Measurements from ENCODE around the gene REEP5.

The REEP5 gene

DNA sequence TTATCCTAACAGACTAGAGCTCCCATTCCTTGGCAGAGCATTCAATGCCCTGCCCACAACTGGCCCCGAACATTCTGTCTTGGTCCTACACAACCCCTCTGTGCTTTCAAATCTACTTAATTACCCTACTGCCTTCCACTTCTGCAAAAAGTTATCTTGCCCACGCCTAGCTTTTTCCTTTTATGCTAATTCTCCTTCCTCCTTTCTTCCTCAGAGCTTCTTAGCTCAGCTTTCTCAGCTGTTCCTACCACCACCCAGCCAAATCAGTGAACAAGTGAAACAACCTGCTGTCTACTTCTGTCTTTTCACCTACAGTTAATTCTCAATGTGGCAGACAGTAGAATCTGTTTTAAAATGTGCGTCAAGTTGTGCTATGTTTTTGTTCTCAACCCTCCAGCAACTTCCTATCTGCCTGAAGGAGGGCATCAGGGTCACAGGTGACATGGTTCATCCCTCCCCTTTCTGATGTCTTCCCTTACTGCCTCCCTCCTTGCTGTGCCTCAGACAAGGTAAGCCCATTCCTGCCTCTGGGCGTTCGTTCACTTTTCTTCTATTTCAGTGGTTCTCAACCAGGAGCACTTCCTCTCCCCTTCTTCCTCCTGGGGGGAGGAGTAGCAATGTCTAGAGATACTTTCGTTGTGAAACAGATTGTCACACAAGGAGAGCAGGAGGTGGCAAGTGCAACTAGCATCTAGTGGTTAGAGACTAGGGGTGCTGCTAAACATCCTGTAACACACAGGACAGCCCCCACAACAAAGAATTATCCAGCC lies 1.3 kb upstream of the REEP5 start:
- no peak overlapping the region for H3K4me3 ChIP-seq (ENCODE audit: low read depth, low read length)
- peaks cover 16% of the 10 kb centered on the region for H3K36me3 ChIP-seq
- no peaks in the 10 kb centered on the region for H3K9me3 ChIP-seq
- DNase-seq: no peak
- no peaks in the 10 kb centered on the region; the same call in 1 of the 2 replicates for H3K4me1 ChIP-seq
- TF ChIP-seq, protein P1, sequence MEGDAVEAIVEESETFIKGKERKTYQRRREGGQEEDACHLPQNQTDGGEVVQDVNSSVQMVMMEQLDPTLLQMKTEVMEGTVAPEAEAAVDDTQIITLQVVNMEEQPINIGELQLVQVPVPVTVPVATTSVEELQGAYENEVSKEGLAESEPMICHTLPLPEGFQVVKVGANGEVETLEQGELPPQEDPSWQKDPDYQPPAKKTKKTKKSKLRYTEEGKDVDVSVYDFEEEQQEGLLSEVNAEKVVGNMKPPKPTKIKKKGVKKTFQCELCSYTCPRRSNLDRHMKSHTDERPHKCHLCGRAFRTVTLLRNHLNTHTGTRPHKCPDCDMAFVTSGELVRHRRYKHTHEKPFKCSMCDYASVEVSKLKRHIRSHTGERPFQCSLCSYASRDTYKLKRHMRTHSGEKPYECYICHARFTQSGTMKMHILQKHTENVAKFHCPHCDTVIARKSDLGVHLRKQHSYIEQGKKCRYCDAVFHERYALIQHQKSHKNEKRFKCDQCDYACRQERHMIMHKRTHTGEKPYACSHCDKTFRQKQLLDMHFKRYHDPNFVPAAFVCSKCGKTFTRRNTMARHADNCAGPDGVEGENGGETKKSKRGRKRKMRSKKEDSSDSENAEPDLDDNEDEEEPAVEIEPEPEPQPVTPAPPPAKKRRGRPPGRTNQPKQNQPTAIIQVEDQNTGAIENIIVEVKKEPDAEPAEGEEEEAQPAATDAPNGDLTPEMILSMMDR (IDR thresholded peaks at IDR 0.05; ENCODE audit: low read depth, low read length): no peak
- no peaks in the 10 kb centered on the region for H3K27me3 ChIP-seq

DNA sequence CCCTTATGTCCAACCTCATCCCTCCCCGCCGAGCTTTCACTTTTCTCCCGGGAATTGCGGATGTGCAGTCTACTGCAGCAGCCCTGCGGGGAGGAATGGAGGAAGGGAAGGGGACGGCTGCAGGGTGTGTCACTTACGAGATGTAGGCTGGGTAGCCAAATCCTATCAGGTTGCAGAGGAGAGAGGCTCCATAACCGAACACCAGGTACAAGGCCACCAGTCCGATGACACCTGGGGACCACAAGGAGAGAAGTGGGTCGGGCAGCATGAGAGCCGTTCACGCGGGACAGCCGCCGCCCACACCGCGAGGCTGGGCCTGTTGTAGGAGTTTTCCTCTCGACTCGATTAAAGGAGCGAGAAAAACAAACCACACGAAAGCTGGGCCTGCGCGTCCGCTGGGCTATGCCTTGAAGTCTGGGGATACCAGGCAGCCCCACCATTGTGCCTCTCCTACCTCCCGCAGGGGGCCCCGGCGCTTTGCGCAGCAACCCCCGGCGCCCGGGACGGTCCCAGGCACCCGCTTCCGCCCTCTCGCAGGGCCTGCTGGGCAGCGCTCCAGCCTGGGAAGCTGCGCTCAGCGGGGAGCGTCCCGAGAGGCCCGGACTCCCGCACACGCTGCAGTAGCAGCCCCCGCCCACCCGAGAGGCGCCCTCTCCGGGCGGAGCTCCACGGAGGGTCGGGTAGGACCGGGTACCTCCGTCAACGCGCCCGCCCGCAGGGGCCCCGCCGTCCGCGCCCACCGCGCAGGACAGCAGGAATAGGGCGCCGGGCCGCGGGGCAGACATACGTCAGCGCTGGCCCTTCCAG lies 798 bp downstream of the REEP5 start:
- TF ChIP-seq, protein P1 (IDR thresholded peaks at IDR 0.05; ENCODE audit: low read depth, low read length): no peak
- Histone ChIP-seq H3K4me1 (no peaks in the 10 kb centered on the region; the same call in 1 of the 2 replicates), H3K9me3 (no peaks in the 10 kb centered on the region), H3K36me3 (peaks cover 37% of the 10 kb centered on the region), H3K4me3 (ENCODE audit: low read depth, low read length) (peak overlapping the region; percentile 83), H3K27me3 (no peaks in the 10 kb centered on the region)
- DNase-seq: peak; percentile 77

DNA sequence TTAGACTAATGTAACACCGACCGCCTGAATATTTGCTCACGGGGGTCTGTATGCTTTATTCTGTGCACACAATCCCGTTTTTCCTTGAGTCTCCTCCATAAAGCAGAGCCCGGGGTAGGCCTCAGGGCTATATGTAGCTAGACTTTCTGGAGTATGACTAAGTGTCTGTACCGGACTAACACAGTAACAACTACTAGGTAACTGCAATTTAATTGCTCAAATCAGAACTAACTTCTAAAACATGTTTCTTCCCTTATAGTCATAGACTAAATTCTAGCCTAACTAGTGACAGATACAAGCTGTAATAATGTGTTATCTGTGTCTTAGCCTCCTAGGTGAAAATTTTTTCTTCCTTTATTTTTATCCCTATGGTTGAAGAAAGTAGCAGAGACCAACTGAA lies 2.1 kb downstream of the REEP5 start:
- TF ChIP-seq, protein P1 (IDR thresholded peaks at IDR 0.05; ENCODE audit: low read depth, low read length): no peak
- Histone ChIP-seq H3K36me3 (peaks cover 41% of the 10 kb centered on the region), H3K4me1 (no peaks in the 10 kb centered on the region; the same call in 1 of the 2 replicates), H3K27me3 (no peaks in the 10 kb centered on the region), H3K9me3 (no peaks in the 10 kb centered on the region), H3K4me3 (ENCODE audit: low read depth, low read length) (peak overlapping the region; percentile 83)
- no peak for DNase-seq

DNA sequence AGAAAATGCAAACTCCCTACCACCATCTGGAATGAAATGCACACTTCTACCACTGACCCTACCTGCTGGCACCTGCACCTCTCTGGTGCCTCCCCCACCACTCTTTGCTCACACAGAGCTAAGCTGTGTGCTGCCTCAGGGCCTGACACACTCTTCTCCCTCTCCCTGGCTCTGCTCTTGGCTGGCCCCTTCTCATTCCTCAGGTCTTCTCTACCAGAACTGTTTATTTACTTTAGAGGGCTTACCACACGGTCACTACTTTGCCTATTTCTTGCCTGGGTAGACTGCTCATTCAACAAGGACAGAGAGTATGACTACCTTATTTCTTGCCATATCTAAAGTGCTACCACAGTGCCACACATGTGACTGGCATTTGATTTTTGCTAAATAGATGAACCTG lies 3.3 kb downstream of the REEP5 start:
- no peak for DNase-seq
- Histone ChIP-seq H3K36me3 (peaks cover 41% of the 10 kb centered on the region), H3K4me3 (ENCODE audit: low read depth, low read length) (no peak overlapping the region), H3K27me3 (no peaks in the 10 kb centered on the region), H3K9me3 (no peaks in the 10 kb centered on the region), H3K4me1 (no peaks in the 10 kb centered on the region; the same call in 1 of the 2 replicates)
- TF ChIP-seq, protein P1 (IDR thresholded peaks at IDR 0.05; ENCODE audit: low read depth, low read length): no peak

DNA sequence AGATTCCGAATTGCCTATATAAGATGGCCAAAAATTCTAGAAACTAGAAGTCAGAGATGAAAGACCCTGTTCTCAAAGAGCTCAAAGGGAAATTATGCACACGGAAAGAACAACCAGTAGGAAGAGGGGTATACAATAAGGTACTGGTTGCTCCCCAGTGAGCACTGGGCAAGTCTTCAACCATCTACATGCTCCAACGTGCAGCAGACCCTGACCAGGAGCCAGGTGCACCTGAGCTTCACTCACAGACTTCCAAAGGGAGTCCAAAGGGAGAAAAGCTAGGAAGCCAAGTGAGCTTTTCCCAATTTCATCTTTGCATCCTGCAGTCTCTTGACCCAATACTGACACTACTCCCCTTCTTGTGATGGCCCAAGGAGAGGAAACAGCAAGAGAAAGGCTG lies 3.9 kb downstream of the REEP5 start:
- TF ChIP-seq, protein P1 (IDR thresholded peaks at IDR 0.05; ENCODE audit: low read depth, low read length): no peak
- no peaks in the 10 kb centered on the region for H3K27me3 ChIP-seq
- no peaks in the 10 kb centered on the region for H3K9me3 ChIP-seq
- peaks cover 41% of the 10 kb centered on the region for H3K36me3 ChIP-seq
- no peak for DNase-seq
- H3K4me1 ChIP-seq: no peaks in the 10 kb centered on the region; the same call in 1 of the 2 replicates
- no peak overlapping the region for H3K4me3 ChIP-seq (ENCODE audit: low read depth, low read length)
